Activated CD8-positive, alpha-beta memory T cell treated with anti-CD3 and anti-CD28 coated beads, Interleukin-2, amount 50 U/mL, for 1 hour (primary cell): ENCODE data around the gene PARD3B.

ENCODE experiments used
- DNase-seq: peaks from one replicate; pipeline ENCODE4 v3.0.0-alpha.2; 2020; ENCODE audit errors: extremely low read depth

The PARD3B gene

GRCh38 chr2:205273627-205274026 lies 728.4 kb downstream of the PARD3B start:
- DNase-seq, result no peak

GRCh38 chr2:205274801-205275200 lies 729.5 kb downstream of the PARD3B start:
- no peak for DNase-seq

GRCh38 chr2:205276116-205276777 lies 731.0 kb downstream of the PARD3B start:
- no peak for DNase-seq

GRCh38 chr2:205280596-205281236 lies 735.4 kb downstream of the PARD3B start:
- DNase-seq, result no peak

- no peak for DNase-seq
These were observed 738.5 kb downstream of the PARD3B start for GRCh38 chr2:205283736-205284270.

GRCh38 chr2:205284334-205284733 lies 739.1 kb downstream of the PARD3B start:
- no peak for DNase-seq

- DNase-seq, result no peak
These were observed 742.0 kb downstream of the PARD3B start for GRCh38 chr2:205287316-205287715.

- no peak for DNase-seq
These were observed 743.4 kb downstream of the PARD3B start for GRCh38 chr2:205288686-205289085.

GRCh38 chr2:205290299-205290698 lies 745.0 kb downstream of the PARD3B start:
- no peak for DNase-seq

- no peak for DNase-seq
These were observed 747.5 kb downstream of the PARD3B start for GRCh38 chr2:205292665-205293295.

GRCh38 chr2:205293559-205293958 lies 748.3 kb downstream of the PARD3B start:
- DNase-seq, result no peak

- no peak for DNase-seq
These were observed 751.7 kb downstream of the PARD3B start for GRCh38 chr2:205296959-205297358.

- no peak for DNase-seq
These were observed 752.1 kb downstream of the PARD3B start for GRCh38 chr2:205297368-205297767.

GRCh38 chr2:205297846-205298245 lies 752.6 kb downstream of the PARD3B start:
- DNase-seq, result no peak

- DNase-seq, result no peak
These were observed 765.9 kb downstream of the PARD3B start for GRCh38 chr2:205311201-205311600.

GRCh38 chr2:205321231-205321630 lies 776.0 kb downstream of the PARD3B start:
- DNase-seq, result no peak

GRCh38 chr2:205323929-205324328 lies 778.7 kb downstream of the PARD3B start:
- DNase-seq, result no peak

GRCh38 chr2:205324355-205324754 lies 779.1 kb downstream of the PARD3B start:
- DNase-seq, result no peak

- DNase-seq, result no peak
These were observed 788.1 kb downstream of the PARD3B start for GRCh38 chr2:205333351-205333750.

GRCh38 chr2:205337274-205337673 lies 792.0 kb downstream of the PARD3B start:
- no peak for DNase-seq

GRCh38 chr2:205338156-205338555 lies 792.9 kb downstream of the PARD3B start:
- no peak for DNase-seq

- no peak for DNase-seq
These were observed 797.8 kb downstream of the PARD3B start for GRCh38 chr2:205343103-205343502.

- DNase-seq, result no peak
These were observed 801.4 kb downstream of the PARD3B start for GRCh38 chr2:205346649-205347048.
